Fibroblast of peridontal ligament (primary cell): ENCODE data around the gene METTL27.
A peak's percentile ranks its signal among the peaks of the same experiment; 100 is the strongest.
"Not testable (repeated sequence)": the region's sequence is repeated elsewhere in the genome, so short reads cannot be mapped to it uniquely, and the experiment has no call there.

Experiments used
- DNase-seq: peaks from one replicate; pipeline ENCODE4 v3.0.0-alpha.2; 2010; ENCODE audit errors: extremely low read depth

METTL27 gene

DNA sequence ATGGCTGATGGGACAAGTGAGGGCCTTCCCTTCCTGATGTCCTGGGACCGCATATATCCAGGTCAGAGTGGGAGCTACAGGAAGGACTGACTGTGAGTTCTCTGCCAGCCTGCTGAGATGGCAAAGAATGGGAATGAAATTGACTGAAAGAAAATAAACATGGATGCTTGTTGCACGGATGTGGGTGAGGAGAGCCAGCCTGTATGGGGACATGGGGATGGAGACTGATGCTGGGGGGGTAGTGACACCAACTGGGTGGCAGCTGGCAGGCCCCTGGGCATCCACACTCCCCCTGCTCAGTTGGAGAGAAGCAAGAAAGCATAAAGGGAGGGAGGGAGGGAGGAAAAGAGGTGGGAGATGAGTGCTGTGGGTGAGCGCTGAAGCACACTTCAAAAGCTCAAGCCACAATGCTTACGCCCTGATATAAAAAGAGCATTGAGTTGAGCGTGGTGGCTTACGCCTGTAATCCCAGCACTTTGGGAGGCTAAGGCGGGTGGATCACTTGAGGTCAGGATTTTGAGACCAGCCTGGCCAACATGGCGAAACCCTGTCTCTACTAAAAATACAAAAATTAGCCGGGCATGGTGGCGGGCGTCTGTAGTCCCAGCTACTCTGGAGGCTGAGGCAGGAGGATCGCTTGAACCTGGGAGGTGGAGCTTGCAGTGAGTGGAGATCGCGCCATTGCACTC, 20.6 kb downstream of the METTL27 start:
- DNase-seq, result not testable (repeated sequence)

- no peak for DNase-seq
Observed at GRCh38 chr7:73820013-73820412, 22.3 kb downstream of the METTL27 start.

DNA sequence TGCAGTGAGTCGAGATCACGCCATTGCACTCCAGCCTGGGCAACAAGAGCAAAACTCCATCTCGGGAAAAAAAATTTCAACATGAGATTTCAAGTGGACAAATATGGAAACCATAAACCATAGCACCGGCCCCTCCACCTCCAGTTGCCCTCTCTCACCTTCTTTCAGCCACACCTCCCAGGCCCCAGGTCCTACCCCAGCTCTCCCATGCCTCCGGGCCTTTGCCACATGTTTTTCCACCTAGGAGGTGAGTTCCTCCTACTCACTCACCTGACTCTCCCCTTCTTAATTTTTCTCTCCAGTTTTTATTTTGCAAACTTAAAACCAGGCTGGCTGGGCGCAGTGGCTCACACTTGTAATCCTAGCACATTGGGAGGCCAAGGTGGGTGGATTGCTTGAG, 25.2 kb downstream of the METTL27 start:
- DNase-seq, result no peak

- no peak for DNase-seq
Observed at GRCh38 chr7:73815436-73815835, 26.9 kb downstream of the METTL27 start.

- DNase-seq, result no peak
Observed at GRCh38 chr7:73812996-73813395, 29.3 kb downstream of the METTL27 start.

DNA sequence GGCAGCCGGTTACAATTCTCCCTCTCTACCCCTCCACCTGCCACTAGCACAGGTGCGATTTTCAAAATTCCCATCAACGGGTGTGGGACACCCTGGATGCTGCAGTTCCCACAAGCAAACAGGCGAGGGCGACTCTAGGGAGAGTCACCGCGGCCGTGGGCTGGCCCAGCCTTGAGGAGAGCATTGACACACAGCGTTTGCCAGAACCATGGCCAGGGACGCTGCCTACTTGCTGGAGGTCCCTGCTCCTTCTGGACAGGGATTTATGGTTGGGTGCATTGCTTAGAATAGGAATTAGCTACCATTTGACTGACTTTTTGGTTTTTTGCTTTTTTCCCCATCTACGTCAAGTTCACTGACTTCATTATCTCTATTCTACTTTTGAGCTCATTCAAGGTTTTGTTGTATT, 30.6 kb downstream of the METTL27 start:
- peak; percentile 34 for DNase-seq

DNA sequence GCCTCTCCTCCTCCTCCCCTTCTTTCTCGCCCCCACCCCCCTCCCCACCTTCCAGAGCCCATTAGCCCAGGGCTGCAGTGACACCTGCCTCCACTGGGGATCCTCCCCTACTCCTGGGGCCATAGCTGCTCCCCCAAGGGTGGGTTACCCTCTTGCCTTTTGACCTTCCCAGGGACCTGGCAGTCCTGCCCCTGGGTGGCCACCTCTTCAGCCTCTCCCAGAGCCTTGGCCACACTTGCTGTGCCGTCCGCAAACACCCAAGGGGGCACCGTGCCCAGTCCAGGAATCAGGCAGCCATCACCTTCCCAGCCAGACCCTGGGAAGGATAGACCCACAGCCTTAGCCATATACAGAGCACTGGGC, 31.3 kb downstream of the METTL27 start:
- DNase-seq, result no peak

DNA sequence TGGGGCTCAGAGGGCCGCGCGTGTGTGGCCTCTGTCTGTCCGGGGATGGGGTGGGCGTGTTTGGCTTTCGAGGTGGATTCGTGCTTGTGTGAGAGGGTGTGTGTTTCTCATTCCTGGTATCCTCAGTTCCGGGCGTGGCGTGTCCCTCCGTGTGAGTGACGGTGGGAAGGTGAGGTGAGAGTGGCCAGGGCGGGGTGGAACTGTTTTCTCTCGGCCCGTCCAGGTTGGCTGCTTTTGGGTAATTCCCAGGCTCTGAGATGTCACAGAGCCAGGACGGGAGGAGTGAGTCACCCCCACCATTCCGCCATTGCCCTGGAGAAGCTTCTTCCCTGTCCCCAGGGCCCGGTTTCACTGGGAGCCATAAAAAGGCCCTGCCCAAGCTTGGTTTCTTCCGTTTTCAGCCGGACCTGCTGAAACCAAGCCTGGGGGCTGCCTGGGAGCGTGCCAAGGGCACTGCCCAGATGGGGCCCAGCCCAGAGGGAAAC, 32.8 kb downstream of the METTL27 start:
- DNase-seq, result no peak

DNA sequence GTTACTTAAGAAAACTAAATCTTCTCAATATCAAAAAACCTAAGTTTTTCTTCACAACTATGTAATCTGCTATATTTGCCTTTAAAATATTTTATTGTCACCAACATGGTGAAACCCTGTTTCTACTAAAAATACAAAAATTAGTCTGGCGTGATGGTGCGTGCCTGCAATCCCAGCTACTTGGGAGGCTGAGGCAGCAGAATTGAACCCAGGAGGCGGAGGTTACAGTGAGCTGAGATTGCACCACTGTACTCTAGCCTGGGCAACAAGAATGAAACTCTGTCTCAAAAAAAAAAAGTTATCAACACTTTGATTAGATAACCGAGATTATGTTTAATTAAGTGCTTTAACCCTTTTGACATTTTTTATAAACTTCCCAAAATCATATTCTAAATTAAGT, 39.9 kb downstream of the METTL27 start:
- DNase-seq, result no peak

GRCh38 chr7:73801577-73801976, 40.7 kb downstream of the METTL27 start:
- no peak for DNase-seq

- no peak for DNase-seq
Observed at GRCh38 chr7:73799282-73800141, 42.8 kb downstream of the METTL27 start.

- not testable (repeated sequence) for DNase-seq
Observed at GRCh38 chr7:73797176-73797575, 45.1 kb downstream of the METTL27 start.

DNA sequence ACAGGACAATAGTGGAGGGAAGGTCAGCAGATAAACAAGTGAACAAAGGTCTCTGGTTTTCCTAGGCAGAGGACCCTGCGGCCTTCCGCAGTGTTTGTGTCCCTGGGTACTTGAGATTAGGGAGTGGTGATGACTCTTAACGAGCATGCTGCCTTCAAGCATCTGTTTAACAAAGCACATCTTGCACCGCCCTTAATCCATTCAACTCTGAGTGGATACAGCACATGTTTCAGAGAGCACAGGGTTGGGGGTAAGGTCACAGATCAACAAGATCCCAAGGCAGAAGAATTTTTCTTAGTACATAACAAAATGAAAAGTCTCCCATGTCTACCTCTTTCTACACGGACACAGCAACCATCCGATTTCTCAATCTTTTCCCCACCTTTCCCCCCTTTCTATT, 45.7 kb downstream of the METTL27 start:
- not testable (repeated sequence) for DNase-seq

DNA sequence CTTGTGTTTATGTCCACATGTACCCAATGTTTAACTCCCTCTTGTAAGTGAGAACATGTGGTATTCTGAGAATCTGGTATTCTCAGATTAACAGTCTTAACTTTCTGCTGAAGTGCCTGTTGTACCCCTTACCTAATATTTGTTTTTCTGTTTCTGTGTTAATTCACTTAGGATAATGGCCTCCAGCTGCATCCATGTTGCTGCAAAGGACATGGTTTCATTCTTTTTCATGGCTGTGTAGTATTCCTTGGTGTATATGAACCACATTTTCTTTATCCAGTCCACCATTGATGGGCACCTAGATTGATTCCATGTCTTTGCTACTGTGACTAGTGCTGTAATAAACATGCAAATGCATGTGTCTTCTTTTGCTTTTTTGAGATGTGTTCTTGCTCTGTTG, 47.1 kb downstream of the METTL27 start:
- DNase-seq, result not testable (repeated sequence)

DNA sequence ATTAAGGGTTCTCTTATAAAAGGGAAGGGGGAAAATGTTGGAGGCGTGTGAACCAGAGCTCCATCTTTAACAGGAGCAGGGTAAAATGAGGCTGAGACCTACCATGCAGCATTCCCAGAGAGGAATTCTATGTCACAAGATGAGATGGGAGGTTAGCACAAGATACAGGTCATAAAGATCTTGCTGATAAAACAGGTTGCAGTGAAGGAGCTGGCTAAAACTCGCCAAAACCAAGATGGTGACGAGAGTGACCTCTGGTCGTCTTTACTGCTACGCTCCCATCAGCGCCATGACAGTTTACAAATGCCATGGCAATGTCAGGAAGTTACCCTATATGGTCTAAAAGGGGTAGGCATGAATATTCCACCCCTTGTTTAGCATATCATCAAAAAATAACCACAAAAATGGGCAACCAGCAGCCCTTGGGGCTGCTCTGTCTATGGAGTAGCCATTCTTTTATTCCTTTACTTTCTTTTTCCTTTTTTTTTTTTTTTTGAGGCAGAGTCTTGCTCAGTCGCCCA, 51.1 kb downstream of the METTL27 start:
- DNase-seq, result not testable (repeated sequence)

DNA sequence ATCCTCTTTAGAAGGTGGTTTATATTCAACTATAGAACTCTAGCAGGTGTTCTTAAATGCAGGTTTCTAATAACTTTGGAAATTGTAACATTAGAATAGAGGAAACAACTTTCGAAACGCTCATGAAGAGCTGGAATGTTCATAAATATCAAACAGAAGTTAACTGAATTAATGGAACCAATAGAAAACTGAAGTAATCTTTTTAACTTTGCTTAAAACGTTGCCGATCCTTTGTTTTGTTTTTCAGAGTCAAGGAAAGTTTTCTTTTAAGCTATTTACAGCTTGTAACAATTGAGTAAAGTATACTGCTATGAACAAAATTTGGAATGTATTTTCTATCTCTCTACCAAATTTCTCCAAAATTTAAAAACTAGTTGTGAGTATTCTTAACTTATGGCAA, 53.3 kb downstream of the METTL27 start:
- DNase-seq, result no peak

- not testable (repeated sequence) for DNase-seq
Observed at GRCh38 chr7:73787786-73788048, 54.6 kb downstream of the METTL27 start.

DNA sequence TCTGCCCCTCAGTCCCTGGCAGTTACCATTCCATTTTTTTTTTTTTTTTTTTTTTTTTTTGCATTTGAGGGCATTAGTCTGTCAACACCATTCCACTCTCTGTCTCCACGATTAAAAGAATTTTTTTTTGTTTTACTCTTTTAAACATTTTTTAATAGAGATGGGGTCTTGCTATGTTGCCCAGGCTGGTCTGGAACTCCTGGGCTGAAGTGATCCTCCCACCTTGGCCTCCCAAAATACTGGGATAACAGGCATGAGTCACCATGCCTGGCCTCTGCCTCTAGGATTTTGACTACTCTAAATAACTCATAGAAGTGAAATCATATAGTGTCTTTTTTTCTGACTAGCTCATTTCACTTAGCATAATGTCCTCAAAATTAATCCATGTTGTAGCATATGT, 55.7 kb downstream of the METTL27 start:
- DNase-seq, result no peak
